KMS-11 (cell line): ENCODE data around the gene CALN1.
"Not testable (repeated sequence)": the region's sequence is repeated elsewhere in the genome, so short reads cannot be mapped to it uniquely, and the experiment has no call there.

Experiments used
- H2AFZ ChIP-seq: fragments of 200-600 bp; sonication (generic); 2 replicates; pipeline ENCODE4 v1.6.1; 2016; ENCODE audit warnings: antibody characterized with exemption, mixed run types, low read depth
- H3K27ac ChIP-seq: fragments of 200-600 bp; sonication (generic); 2 replicates; pipeline ENCODE4 v1.6.1; 2016; ENCODE audit warnings: mild to moderate bottlenecking, mixed run types
- H3K27me3 ChIP-seq: fragments of 200-600 bp; sonication (generic); 2 replicates; pipeline ENCODE4 v1.6.1; 2017; ENCODE audit warnings: mild to moderate bottlenecking, low read depth, mixed run types, moderate library complexity; ENCODE audit not compliant: insufficient read depth
- H3K36me3 ChIP-seq: fragments of 200-600 bp; sonication (generic); 2 replicates; pipeline ENCODE4 v1.6.1; 2017; ENCODE audit warnings: mild to moderate bottlenecking, mixed run types; ENCODE audit not compliant: insufficient read depth
- H3K4me1 ChIP-seq: fragments of 200-600 bp; sonication (generic); 2 replicates; pipeline ENCODE4 v1.6.1; 2016; ENCODE audit warnings: mild to moderate bottlenecking, low read depth, mixed run types; ENCODE audit not compliant: poor library complexity, severe bottlenecking
- H3K4me2 ChIP-seq: fragments of 200-600 bp; sonication (generic); 2 replicates; pipeline ENCODE4 v1.7.0; 2016; ENCODE audit warnings: mild to moderate bottlenecking, mixed run types
- H3K4me3 ChIP-seq: fragments of 200-600 bp; sonication (generic); IDR thresholded peaks from 2 replicates; pipeline ENCODE4 v1.6.1; 2017; ENCODE audit warnings: low read depth, low read length, mixed read lengths; ENCODE audit not compliant: insufficient read depth
- H3K79me2 ChIP-seq: fragments of 200-600 bp; sonication (generic); 2 replicates; pipeline ENCODE4 v1.6.1; 2016; ENCODE audit warnings: low read depth, mixed run types; ENCODE audit not compliant: insufficient read depth
- H3K9ac ChIP-seq: fragments of 200-600 bp; sonication (generic); 2 replicates; pipeline ENCODE4 v1.6.1; 2016; ENCODE audit warnings: mild to moderate bottlenecking, mixed run types
- H4K20me1 ChIP-seq: fragments of 200-600 bp; sonication (generic); 2 replicates; pipeline ENCODE4 v1.6.1; 2016; ENCODE audit warnings: mild to moderate bottlenecking, mixed run types; ENCODE audit not compliant: insufficient read depth
- CTCF ChIP-seq: fragments of 200-600 bp; sonication (generic); conservative IDR thresholded peaks from 2 replicates; pipeline ENCODE4 v1.6.1; 2017; ENCODE audit warnings: low read depth, mild to moderate bottlenecking, antibody characterized with exemption, low read length, moderate library complexity, mixed read lengths

CALN1 gene

GRCh38 chr7:72412121-72412618 lies at the start of gene CALN1:
Gene CALN1 (minus strand): TSS chr7:72412338.
- not testable (repeated sequence) for H3K4me1 ChIP-seq, H3K4me3 ChIP-seq, H3K9ac ChIP-seq, H2AFZ ChIP-seq, H4K20me1 ChIP-seq, H3K79me2 ChIP-seq, H3K27me3 ChIP-seq, H3K36me3 ChIP-seq, H3K27ac ChIP-seq, H3K4me2 ChIP-seq

- H3K4me2 ChIP-seq, result no peak overlapping the region
- no peaks in the 10 kb centered on the region for H3K36me3 ChIP-seq
- no peaks in the 10 kb centered on the region for H4K20me1 ChIP-seq
- no peaks in the 10 kb centered on the region for H3K27me3 ChIP-seq
- H3K79me2 ChIP-seq, result no peaks in the 10 kb centered on the region
- no peaks in the 10 kb centered on the region for H3K4me1 ChIP-seq
- no peak overlapping the region for H3K4me3 ChIP-seq
- H3K9ac ChIP-seq, result no peak overlapping the region
- H2AFZ ChIP-seq, result no peak overlapping the region
- no peak overlapping the region for H3K27ac ChIP-seq
- TF ChIP-seq CTCF, result no peak
Measured at GRCh38 chr7:72453471-72453870, 41.3 kb upstream of the CALN1 start.

GRCh38 chr7:72447465-72448204 lies 35.5 kb upstream of the CALN1 start:
- no peaks in the 10 kb centered on the region for H3K36me3 ChIP-seq
- H3K79me2 ChIP-seq, result no peaks in the 10 kb centered on the region
- H3K27me3 ChIP-seq, result no peaks in the 10 kb centered on the region
- no peaks in the 10 kb centered on the region for H3K4me1 ChIP-seq
- TF ChIP-seq CTCF, result no peak
- H3K27ac ChIP-seq, result no peak overlapping the region
- H3K4me2 ChIP-seq, result no peak overlapping the region
- H4K20me1 ChIP-seq, result no peaks in the 10 kb centered on the region
- no peak overlapping the region for H3K4me3 ChIP-seq
- no peak overlapping the region for H3K9ac ChIP-seq
- H2AFZ ChIP-seq, result no peak overlapping the region

- Histone ChIP-seq H3K27ac (no peak overlapping the region), H4K20me1 (no peaks in the 10 kb centered on the region), H2AFZ (no peak overlapping the region), H3K4me2 (no peak overlapping the region), H3K4me3 (no peak overlapping the region), H3K79me2 (no peaks in the 10 kb centered on the region), H3K4me1 (no peaks in the 10 kb centered on the region), H3K27me3 (no peaks in the 10 kb centered on the region), H3K9ac (no peak overlapping the region), H3K36me3 (no peaks in the 10 kb centered on the region)
- TF ChIP-seq CTCF, result no peak
Measured at GRCh38 chr7:72446591-72447462, 34.7 kb upstream of the CALN1 start.

- H3K9ac ChIP-seq, result no peak overlapping the region
- H3K79me2 ChIP-seq, result no peaks in the 10 kb centered on the region
- no peak for TF ChIP-seq CTCF
- H3K27ac ChIP-seq, result no peak overlapping the region
- no peaks in the 10 kb centered on the region for H3K27me3 ChIP-seq
- H3K4me2 ChIP-seq, result no peak overlapping the region
- no peak overlapping the region for H3K4me3 ChIP-seq
- no peaks in the 10 kb centered on the region for H3K4me1 ChIP-seq
- no peaks in the 10 kb centered on the region for H4K20me1 ChIP-seq
- H3K36me3 ChIP-seq, result no peaks in the 10 kb centered on the region
- no peak overlapping the region for H2AFZ ChIP-seq
Measured at GRCh38 chr7:72446131-72446530, 34.0 kb upstream of the CALN1 start.
